Glutamatergic neuron (in vitro differentiated cells): ENCODE data around the gene NYAP1. TPM values are rescaled to one million over a fixed set of nuclear protein-coding genes. Genes with fewer than 3 reads are reported as not detected.

ENCODE experiments used
- DNase-seq: peaks from one replicate; pipeline ENCODE4 v3.0.0; 2022
- H3K27ac Mint-ChIP-seq: one replicate; pipeline ENCODE4 v1.8.0; 2020; ENCODE audit warnings: mild to moderate bottlenecking, mixed read lengths, inconsistent platforms; ENCODE audit not compliant: unreplicated experiment
- H3K27me3 Mint-ChIP-seq: one replicate; pipeline ENCODE4 v1.8.0; 2020; ENCODE audit warnings: mild to moderate bottlenecking, moderate library complexity, mixed read lengths, inconsistent platforms; ENCODE audit not compliant: unreplicated experiment
- H3K36me3 Mint-ChIP-seq: one replicate; pipeline ENCODE4 v1.8.0; 2020; ENCODE audit warnings: mild to moderate bottlenecking, mixed read lengths, inconsistent platforms; ENCODE audit not compliant: unreplicated experiment
- H3K4me1 Mint-ChIP-seq: one replicate; pipeline ENCODE4 v1.8.0; 2020; ENCODE audit warnings: mild to moderate bottlenecking, low read depth, mixed read lengths, inconsistent platforms; ENCODE audit not compliant: unreplicated experiment
- H3K4me3 Mint-ChIP-seq: one replicate; pipeline ENCODE4 v1.8.0; 2020; ENCODE audit warnings: mild to moderate bottlenecking, mixed read lengths, inconsistent platforms; ENCODE audit not compliant: unreplicated experiment
- H3K9me3 Mint-ChIP-seq: one replicate; pipeline ENCODE4 v1.8.0; 2020; ENCODE audit warnings: mild to moderate bottlenecking, moderate library complexity, mixed read lengths, inconsistent platforms; ENCODE audit not compliant: unreplicated experiment
- total RNA-seq: library from RNA; stranded (reverse); fragmentation: NEBNext Ultra II Directional; extraction: Animal tissue kit (Norgen Biotek cat#: 25700); gene quantifications from one replicate; pipeline ENCODE4 v1.2.1, GENCODE V29; 2021; ENCODE audit not compliant: unreplicated experiment
- TF ChIP-seq, protein P1 (sequence below): fragments of 200-600 bp; sonication (generic); IDR thresholded peaks from one replicate; pipeline ENCODE4 v1.5.0; 2021; ENCODE audit not compliant: partially characterized antibody, unreplicated experiment

Gene NYAP1
- total RNA-seq, 1 donor from 2014 or later = 36.6 TPM

DNA sequence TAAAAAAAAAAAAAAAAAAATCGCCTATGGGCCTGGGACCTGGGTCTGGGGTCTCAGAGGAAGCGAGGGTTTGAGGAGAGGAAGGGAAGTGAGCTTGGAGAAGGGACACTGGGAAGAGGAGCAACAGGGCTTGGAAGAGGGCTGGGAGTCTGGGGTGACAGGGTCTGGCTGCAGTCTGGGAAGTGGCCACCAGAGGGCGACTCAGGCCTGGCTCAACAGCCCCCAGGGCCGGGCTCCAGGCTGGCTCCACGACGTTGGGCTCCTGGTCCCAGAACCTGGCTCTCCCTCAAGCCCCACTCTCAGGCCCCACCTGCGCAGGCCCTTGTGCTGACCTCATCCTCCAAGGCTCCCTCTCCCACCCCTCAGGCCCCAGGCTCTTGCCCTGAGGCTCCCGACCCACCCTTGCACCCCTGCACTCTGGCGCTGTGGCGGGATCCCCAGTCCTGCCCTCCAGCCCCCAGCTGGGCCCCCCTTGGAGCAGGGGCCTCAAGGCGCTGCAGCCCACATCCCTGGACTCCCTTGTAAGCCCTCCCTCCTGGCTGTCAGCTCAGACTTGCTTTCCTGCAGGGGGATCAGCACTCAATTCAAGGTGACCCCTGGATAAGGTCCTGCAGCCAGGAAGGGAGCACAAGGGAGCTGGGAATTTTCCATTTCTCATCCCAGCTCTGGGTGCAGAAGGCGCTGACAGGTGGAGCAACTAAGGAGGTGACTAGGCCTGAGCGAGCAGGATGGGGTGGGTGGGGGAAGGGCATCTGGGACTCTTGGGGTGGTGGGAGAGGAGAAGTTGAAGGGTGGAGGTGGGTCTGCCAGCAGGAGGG is 14.3 kb upstream of the NYAP1 start:
- TF ChIP-seq, protein P1, sequence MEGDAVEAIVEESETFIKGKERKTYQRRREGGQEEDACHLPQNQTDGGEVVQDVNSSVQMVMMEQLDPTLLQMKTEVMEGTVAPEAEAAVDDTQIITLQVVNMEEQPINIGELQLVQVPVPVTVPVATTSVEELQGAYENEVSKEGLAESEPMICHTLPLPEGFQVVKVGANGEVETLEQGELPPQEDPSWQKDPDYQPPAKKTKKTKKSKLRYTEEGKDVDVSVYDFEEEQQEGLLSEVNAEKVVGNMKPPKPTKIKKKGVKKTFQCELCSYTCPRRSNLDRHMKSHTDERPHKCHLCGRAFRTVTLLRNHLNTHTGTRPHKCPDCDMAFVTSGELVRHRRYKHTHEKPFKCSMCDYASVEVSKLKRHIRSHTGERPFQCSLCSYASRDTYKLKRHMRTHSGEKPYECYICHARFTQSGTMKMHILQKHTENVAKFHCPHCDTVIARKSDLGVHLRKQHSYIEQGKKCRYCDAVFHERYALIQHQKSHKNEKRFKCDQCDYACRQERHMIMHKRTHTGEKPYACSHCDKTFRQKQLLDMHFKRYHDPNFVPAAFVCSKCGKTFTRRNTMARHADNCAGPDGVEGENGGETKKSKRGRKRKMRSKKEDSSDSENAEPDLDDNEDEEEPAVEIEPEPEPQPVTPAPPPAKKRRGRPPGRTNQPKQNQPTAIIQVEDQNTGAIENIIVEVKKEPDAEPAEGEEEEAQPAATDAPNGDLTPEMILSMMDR = peak; percentile 98
- DNase-seq = peak; percentile 94
- Mint-ChIP-seq H3K27me3 (peaks cover 5% of the 10 kb centered on the region), H3K27ac (no peak overlapping the region), H3K4me3 (no peak overlapping the region), H3K36me3 (no peaks in the 10 kb centered on the region), H3K9me3 (peaks cover 4% of the 10 kb centered on the region), H3K4me1 (peaks cover 3% of the 10 kb centered on the region)

DNA sequence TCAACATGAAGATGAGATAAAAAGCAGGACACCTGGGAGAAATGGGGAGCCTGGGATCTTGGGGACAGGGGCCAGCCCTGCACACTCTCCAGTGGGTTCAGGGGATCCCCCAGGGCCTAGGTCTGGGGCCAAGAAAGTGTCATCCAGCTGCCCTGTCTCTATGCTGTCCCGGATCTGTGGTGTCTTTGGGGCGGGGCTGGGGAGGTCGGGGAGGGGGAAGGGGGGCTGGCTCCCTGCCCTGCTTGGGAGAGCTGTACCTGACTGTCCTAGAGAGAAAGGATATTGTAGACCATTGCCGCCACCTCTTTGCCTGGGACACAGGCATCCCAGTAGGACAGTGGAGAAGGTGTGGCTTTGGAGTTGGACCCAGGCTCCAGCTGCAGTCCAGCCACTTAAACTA is 12.7 kb upstream of the NYAP1 start:
- H3K4me1 Mint-ChIP-seq = peaks cover 10% of the 10 kb centered on the region
- peaks cover 5% of the 10 kb centered on the region for H3K27me3 Mint-ChIP-seq
- DNase-seq = no peak
- no peaks in the 10 kb centered on the region for H3K36me3 Mint-ChIP-seq
- TF ChIP-seq, protein P1 = no peak
- H3K27ac Mint-ChIP-seq = no peak overlapping the region
- no peak overlapping the region for H3K4me3 Mint-ChIP-seq
- peaks cover 2% of the 10 kb centered on the region for H3K9me3 Mint-ChIP-seq

GRCh38 chr7:100472121-100472851 is 11.4 kb upstream of the NYAP1 start:
- no peak overlapping the region for H3K4me3 Mint-ChIP-seq
- peaks cover 2% of the 10 kb centered on the region for H3K9me3 Mint-ChIP-seq
- H3K4me1 Mint-ChIP-seq = peaks cover 12% of the 10 kb centered on the region
- TF ChIP-seq, protein P1 = no peak
- no peak overlapping the region for H3K27ac Mint-ChIP-seq
- H3K27me3 Mint-ChIP-seq = peaks cover 5% of the 10 kb centered on the region
- DNase-seq = no peak
- no peaks in the 10 kb centered on the region for H3K36me3 Mint-ChIP-seq

DNA sequence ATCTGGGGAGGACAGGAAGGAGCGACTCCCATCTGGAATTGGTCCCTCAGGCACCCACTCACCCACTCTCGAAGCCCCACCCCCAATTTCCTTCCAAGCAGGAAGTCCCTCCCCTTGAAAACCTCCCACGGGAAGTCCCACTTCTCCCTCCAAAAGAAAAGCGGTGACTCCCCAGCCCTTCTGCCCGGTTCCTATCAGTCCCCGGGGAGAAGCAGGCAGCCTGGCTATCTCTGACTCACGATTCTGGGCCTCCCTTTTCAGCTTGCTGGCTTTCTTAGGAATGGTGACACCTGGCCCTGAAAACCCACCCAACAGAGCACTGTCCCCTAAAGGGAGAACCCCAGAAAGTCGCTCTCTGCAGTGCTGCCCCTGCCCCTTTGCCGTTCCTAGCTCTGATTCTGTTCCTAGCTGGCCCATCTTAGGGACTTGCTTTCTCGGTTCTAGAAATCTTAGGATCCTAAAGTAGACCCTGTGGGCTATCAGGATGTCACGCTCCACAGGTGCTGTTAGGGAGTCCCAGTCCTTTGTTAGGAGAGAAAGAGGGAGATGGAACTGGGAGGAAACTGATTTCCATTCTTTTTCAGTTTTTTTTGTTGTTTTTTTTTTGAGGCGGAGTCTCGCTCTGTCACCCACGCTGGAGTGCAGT is 10.8 kb upstream of the NYAP1 start:
- Mint-ChIP-seq H3K9me3 (peaks cover 2% of the 10 kb centered on the region), H3K27me3 (peaks cover 5% of the 10 kb centered on the region), H3K27ac (no peak overlapping the region), H3K36me3 (no peaks in the 10 kb centered on the region), H3K4me1 (peaks cover 12% of the 10 kb centered on the region), H3K4me3 (no peak overlapping the region)
- no peak for DNase-seq
- TF ChIP-seq, protein P1 = no peak
